HepG2 (cell line): Measurements from ENCODE around the gene UBQLN1. TPM values are rescaled to one million over a fixed set of nuclear protein-coding genes. Genes with fewer than 3 reads are reported as not detected.

Experiments
- ATAC-seq: fragments of 200-7000 bp; cut with Tn5 transposase; 3 replicates; pipeline ENCODE4 v1.9.1; 2020; ENCODE audit warnings: mild to moderate bottlenecking, moderate library complexity
- BruUV-seq: library from RNA; stranded (reverse); fragments of 400-500 nt; replicated peaks from 2 replicates; lab custom pipeline; 2021; lab: Mats Ljungman, UMichigan
- CTCF ChIA-PET: fragments of 300-600 bp; formaldehyde crosslinking; extraction: SDS; loops from one replicate; lab custom pipeline; 2021; ENCODE audit warnings: low total read pairs, inconsistent platforms, low intra/inter-chr PET ratio; lab: Yijun Ruan, JAX
- POLR2A ChIA-PET: fragments of 350-600 bp; sonication (Branson Sonifier 250); formaldehyde crosslinking; loops from one replicate; lab custom pipeline; 2020; ENCODE audit warnings: antibody characterized with exemption, inconsistent platforms; lab: Yijun Ruan, JAX
- DNase-seq: peaks from one replicate; pipeline ENCODE4 v3.0.0-alpha.2; 2015; ENCODE audit warnings: low spot score
- FAIRE-seq: peaks from 3 replicates; lab custom pipeline; 2011; peaks lifted over from hg19 to GRCh38; lab: Jason Lieb, UNC
- H2AFZ ChIP-seq: one replicate; pipeline ENCODE4 v1.6.1; 2011; ENCODE audit warnings: low read length, inconsistent platforms
- H3K27ac ChIP-seq: fragments of 300-600 bp; 3 replicates; pipeline ENCODE4 v1.8.0; 2011; ENCODE audit warnings: mixed run types, mild to moderate bottlenecking, mixed read lengths, low read length, inconsistent platforms; ENCODE audit not compliant: insufficient read depth; ENCODE audit errors: extremely low read length
- H3K27me3 ChIP-seq, 2 experiments: fragments of 200-600 bp in 1 of 2; 2 replicates in 1 of 2; 3 replicates in 1 of 2; pipeline versions ENCODE4 v1.6.0 to v1.8.0; 2011; ENCODE audit warnings: low read length in 2 of 2, mild to moderate bottlenecking in 2 of 2, moderate library complexity in 2 of 2, inconsistent platforms in 1 of 2; ENCODE audit not compliant: insufficient read depth in 2 of 2, control insufficient read depth in 1 of 2
- H3K36me3 ChIP-seq, 2 experiments: fragments of 200-600 bp in 1 of 2; replicated peaks in 1 of 2; 2 replicates in 1 of 2; 3 replicates in 1 of 2; pipeline versions ENCODE4 v1.5.1 to v1.8.0; 2011; ENCODE audit warnings: low read length in 2 of 2, inconsistent platforms in 1 of 2; ENCODE audit not compliant: insufficient read depth in 2 of 2, control insufficient read depth in 1 of 2
- H3K4me1 ChIP-seq: 2 replicates; pipeline ENCODE4 v1.5.1; 2012; ENCODE audit warnings: low read length, inconsistent platforms; ENCODE audit not compliant: insufficient read depth
- H3K4me2 ChIP-seq: 2 replicates; pipeline ENCODE4 v1.6.0; 2011; ENCODE audit warnings: low read depth, low read length, inconsistent platforms
- H3K4me3 ChIP-seq, 3 experiments: fragments of 200-600 bp in 1 of 3; sonication (generic), shearing (Covaris generic) in 1 of 3; replicated peaks in 1 of 3; 2 replicates each; pipeline ENCODE4 v1.5.1; 2011 to 2016; ENCODE audit warnings: low read length in 3 of 3, inconsistent platforms in 2 of 3, low read depth in 2 of 3, mild to moderate bottlenecking in 2 of 3, control low read depth in 1 of 3, mixed read lengths in 1 of 3; ENCODE audit not compliant: insufficient read depth in 1 of 3
- H3K79me2 ChIP-seq: one replicate; pipeline ENCODE4 v1.6.1; 2011; ENCODE audit warnings: low read length, inconsistent platforms; ENCODE audit not compliant: insufficient read depth
- H3K9ac ChIP-seq: 2 replicates; pipeline ENCODE4 v1.6.0; 2011; ENCODE audit warnings: mild to moderate bottlenecking, low read depth, low read length, inconsistent platforms; ENCODE audit not compliant: insufficient read depth
- H3K9me3 ChIP-seq: 2 replicates; pipeline ENCODE4 v1.5.1; 2012; ENCODE audit warnings: mild to moderate bottlenecking, low read length
- H4K20me1 ChIP-seq: 2 replicates; pipeline ENCODE4 v1.6.0; 2011; ENCODE audit warnings: inconsistent platforms, mild to moderate bottlenecking, low read length, moderate library complexity; ENCODE audit not compliant: insufficient read depth
- AKAP8 ChIP-seq: sonication (generic); formaldehyde crosslinking; IDR thresholded peaks from 2 replicates; pipeline ENCODE4 v1.5.1; 2020; ENCODE audit warnings: mild to moderate bottlenecking, missing genetic modification reagents
- CC2D1A ChIP-seq: sonication (generic); formaldehyde crosslinking; IDR thresholded peaks from 2 replicates; pipeline ENCODE4 v1.8.1; 2023; ENCODE audit warnings: mild to moderate bottlenecking, missing genetic modification reagents
- EHMT2 ChIP-seq: fragments of 200-600 bp; sonication (generic); IDR thresholded peaks from 2 replicates; pipeline ENCODE4 v1.7.0; 2017; ENCODE audit warnings: antibody characterized with exemption, low read depth, low read length, borderline replicate concordance
- HES4 ChIP-seq: sonication (generic); formaldehyde crosslinking; IDR thresholded peaks from 2 replicates; pipeline ENCODE4 v1.9.0; 2021; ENCODE audit warnings: mild to moderate bottlenecking, missing genetic modification reagents, borderline replicate concordance
- POGZ ChIP-seq: sonication (generic); formaldehyde crosslinking; IDR thresholded peaks from 2 replicates; pipeline ENCODE4 v1.4.0; 2020; ENCODE audit warnings: mild to moderate bottlenecking, missing genetic modification reagents
- SP140L ChIP-seq: sonication (generic); formaldehyde crosslinking; IDR thresholded peaks from 2 replicates; pipeline ENCODE4 v1.4.0; 2020; ENCODE audit warnings: missing genetic modification reagents, borderline replicate concordance
- ZMYM3 ChIP-seq: sonication (generic); formaldehyde crosslinking; IDR thresholded peaks from 2 replicates; pipeline ENCODE4 v1.5.1; 2020; ENCODE audit warnings: mild to moderate bottlenecking, missing genetic modification reagents
- ZNF383 ChIP-seq: sonication (generic); formaldehyde crosslinking; IDR thresholded peaks from 2 replicates; pipeline ENCODE4 v1.4.0; 2020; ENCODE audit warnings: missing genetic modification reagents, mild to moderate bottlenecking, borderline replicate concordance
- ZNF512B ChIP-seq: sonication (generic); formaldehyde crosslinking; IDR thresholded peaks from 2 replicates; pipeline ENCODE4 v1.5.1; 2020; ENCODE audit warnings: missing genetic modification reagents, mild to moderate bottlenecking, borderline replicate concordance
- ZNF552 ChIP-seq: sonication (generic); formaldehyde crosslinking; IDR thresholded peaks from 2 replicates; pipeline ENCODE4 v1.9.0; 2022; ENCODE audit warnings: missing genetic modification reagents, mild to moderate bottlenecking, borderline replicate concordance
- ZNF709 ChIP-seq: sonication (generic); formaldehyde crosslinking; IDR thresholded peaks from 2 replicates; pipeline ENCODE4 v1.5.0; 2020; ENCODE audit warnings: mild to moderate bottlenecking, missing genetic modification reagents
- WGBS: methylation state at CpG from one replicate; pipeline ENCODE4 v1.1.6; 2017; ENCODE audit warnings: low lambda C conversion rate; 5-methylcytosine and 5-hydroxymethylcytosine counted together
- in situ Hi-C: cut with HindIII; loops from 2 replicates; pipeline ENCODE4 v1.10.0; 2017; ENCODE audit warnings: low pct_unique_long_range_greater_than_20kb; ENCODE audit not compliant: extremely low pct_ligation_motif_present
- intact Hi-C: fragments of 100-400 bp; cut with micrococcal nuclease; formaldehyde crosslinking; loops from one replicate; pipeline ENCODE4 v1.10.0; 2022; ENCODE audit not compliant: unreplicated experiment
- polyA plus RNA-seq, 8 experiments: library from polyadenylated mRNA; depleted of rRNA in 3 of 8; stranded (reverse) in 7 of 8; unstranded in 1 of 8; fragments of >200 nt; fragmentation: Illumina TruSeq in 4 of 8; extraction: Trizol in 4 of 8; gene quantifications; 2 replicates each; pipeline versions ENCODE4 v1.2.1 to v1.2.3, GENCODE V29; 2011 to 2016; ENCODE audit warnings: low read depth in 4 of 8, missing spikeins in 1 of 8, mixed read lengths in 1 of 8; ENCODE audit not compliant: insufficient read depth in 1 of 8
- total RNA-seq, 5 experiments: library from RNA; depleted of rRNA; stranded (reverse); fragments of >200 nt; fragmentation: Illumina TruSeq; extraction: Trizol; gene quantifications; 2 replicates each; pipeline ENCODE4 v1.2.3, GENCODE V29; 2016; ENCODE audit warnings: low read depth in 1 of 5

The UBQLN1 gene
- total and polyA plus RNA-seq, 2 of the 13 experiments (the other 11 are each of a cell fraction or from before 2014, with no cell fraction given): 78.1 to 83.8 TPM

- H2AFZ ChIP-seq: no peak overlapping the region
- peaks cover 12 to 76% of the 10 kb centered on the region in 2 experiments for H3K36me3 ChIP-seq
- FAIRE-seq: no peak
- H4K20me1 ChIP-seq: no peaks in the 10 kb centered on the region
- peaks cover 8% of the 10 kb centered on the region; the same call in 1 of the 2 replicates for H3K4me1 ChIP-seq
- intact Hi-C loops: no loop called here
- POLR2A ChIA-PET: no interaction called here
- H3K4me2 ChIP-seq: no peak overlapping the region
- CTCF ChIA-PET: no interaction called here
- TF ChIP-seq ZNF709 (CRISPR knock-in tag) (no peak), HES4 (CRISPR knock-in tag) (no peak), ZNF512B (CRISPR knock-in tag) (no peak), POGZ (CRISPR knock-in tag) (no peak), SP140L (no peak), ZNF552 (CRISPR knock-in tag) (no peak), CC2D1A (CRISPR knock-in tag) (no peak), ZNF383 (CRISPR knock-in tag) (no peak), ZMYM3 (no peak), EHMT2 (no peak), AKAP8 (CRISPR knock-in tag) (no peak)
- TF ChIP-seq, all 625 proteins: peak for 0
- Histone ChIP-seq H3K79me2 (peaks cover 18% of the 10 kb centered on the region), H3K9ac (no peak overlapping the region), H3K9me3 (no peaks in the 10 kb centered on the region), H3K27me3 (no peaks in the 10 kb centered on the region), H3K27ac (no peak overlapping the region), H3K4me3 (no peak overlapping the region)
- in situ Hi-C loops: no loop called here
- 92% methylated on average over 1 of the region's 1 CpG for WGBS
- ATAC-seq: no peak
- DNase-seq: no peak
- no TSS peak for BruUV-seq
Observed at GRCh38 chr9:83671451-83671850, 36.3 kb downstream of the UBQLN1 start.
